ENCODE measurements around the gene CIAO2B. TPM values are rescaled to one million over a fixed set of nuclear protein-coding genes. Genes with fewer than 3 reads are reported as not detected.

The CIAO2B gene
- polyA plus RNA-seq, 1 donor from 2014 or later: 339 TPM

DNA sequence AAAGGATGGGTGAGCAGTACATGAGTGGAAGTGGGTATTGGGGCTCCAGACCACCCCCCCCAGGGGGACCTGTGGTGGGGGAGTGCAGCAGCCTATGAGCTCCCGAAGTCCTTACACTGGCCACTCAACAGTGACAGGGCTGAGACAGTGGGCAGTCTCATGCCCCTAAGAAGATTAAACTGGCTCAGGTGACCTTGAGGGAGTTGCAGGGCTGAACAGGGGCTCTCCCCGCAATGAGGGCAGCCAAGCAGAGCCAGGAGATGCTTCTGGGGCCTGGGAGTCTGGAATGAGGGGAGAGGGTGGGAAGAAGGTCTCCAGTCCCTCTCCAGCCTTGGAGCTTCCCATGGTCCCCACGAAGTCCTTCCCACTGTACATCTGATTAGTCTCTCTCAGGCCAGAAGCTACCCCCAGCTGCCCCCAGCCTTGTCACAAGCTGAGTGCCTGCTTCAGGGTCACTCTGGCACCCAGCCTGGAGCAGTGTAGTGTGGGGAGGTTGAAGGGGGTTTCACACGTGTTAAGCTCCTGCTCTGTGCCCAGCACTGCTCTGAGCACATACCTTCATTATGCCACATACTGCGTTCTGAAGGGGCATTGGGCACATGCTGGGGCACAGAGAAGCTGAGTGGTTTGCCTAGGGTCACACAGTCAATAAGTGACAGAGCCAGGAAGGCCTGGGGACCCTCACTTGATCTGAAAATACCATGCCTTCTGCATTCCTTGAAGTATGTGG lies 14.5 kb downstream of the CIAO2B start:
- H3F3A ChIP-seq (ENCODE audit: insufficient read depth, low read length, poor library complexity, severe bottlenecking): no peaks in the 10 kb centered on the region
- no peak overlapping the region for H3K27ac ChIP-seq (ENCODE audit: low read length)
- H3K27me3 ChIP-seq (ENCODE audit: insufficient read depth, low read depth, low read length): peaks cover 19% of the 10 kb centered on the region

DNA sequence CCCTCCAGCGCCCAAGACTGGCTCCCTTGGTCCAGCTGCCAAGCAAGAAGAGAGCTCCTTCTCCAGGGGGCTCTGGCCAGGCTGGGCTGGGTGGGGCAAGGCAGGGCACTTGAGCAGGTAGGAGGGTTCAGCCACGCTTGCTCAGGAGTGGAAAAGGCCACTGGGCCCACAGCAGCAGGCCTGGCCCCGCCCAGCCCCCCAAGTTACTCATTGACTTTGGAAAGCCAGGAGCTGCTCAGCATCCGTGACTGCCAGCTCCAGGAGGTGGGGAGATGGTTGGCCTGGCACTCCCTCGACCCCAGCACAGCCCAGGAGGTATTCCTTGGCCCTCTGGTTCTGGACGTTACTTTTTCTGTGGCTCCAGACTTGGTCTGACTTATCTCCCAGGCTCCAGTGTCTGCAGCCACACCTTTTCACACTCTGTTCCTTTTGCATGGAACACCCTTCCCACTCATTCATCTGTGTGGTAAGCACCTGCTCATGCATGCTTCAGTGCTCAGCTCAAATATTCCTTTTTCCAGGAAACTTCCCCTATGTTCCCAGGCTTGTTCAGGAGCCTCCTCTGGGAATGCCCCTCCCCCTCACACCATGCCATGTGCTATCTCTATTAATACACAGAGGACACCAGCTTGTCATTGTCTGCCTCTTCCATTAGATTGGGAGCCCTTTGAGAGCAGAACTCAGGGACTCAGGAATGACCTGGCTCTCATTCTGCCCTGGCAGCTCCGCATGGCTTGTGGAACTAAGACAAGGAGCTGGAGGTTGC lies 15.2 kb downstream of the CIAO2B start, which contains the start of gene CDH16:
TSS of gene CDH16 (minus strand) at position 83 of the 766 bp plus-strand sequence. CDS start 820 bp downstream, outside the sequence.
- H3K4me2 ChIP-seq (ENCODE audit: low read length): no peak within 1 kb of the TSS
- no peaks in the 10 kb centered on the region for H3K36me3 ChIP-seq (ENCODE audit: insufficient read depth, low read length)
- TF ChIP-seq RAD21 (conservative IDR thresholded peaks at IDR 0.05): no peak
- no peak for TF ChIP-seq MXI1 (conservative IDR thresholded peaks at IDR 0.05; ENCODE audit: poor library complexity, severe bottlenecking)
- TF ChIP-seq EP300 (conservative IDR thresholded peaks at IDR 0.05; ENCODE audit: poor library complexity, severe bottlenecking): no peak
- no peak for TF ChIP-seq SMC3 (conservative IDR thresholded peaks at IDR 0.05; ENCODE audit: poor library complexity)
- TF ChIP-seq, protein P1, sequence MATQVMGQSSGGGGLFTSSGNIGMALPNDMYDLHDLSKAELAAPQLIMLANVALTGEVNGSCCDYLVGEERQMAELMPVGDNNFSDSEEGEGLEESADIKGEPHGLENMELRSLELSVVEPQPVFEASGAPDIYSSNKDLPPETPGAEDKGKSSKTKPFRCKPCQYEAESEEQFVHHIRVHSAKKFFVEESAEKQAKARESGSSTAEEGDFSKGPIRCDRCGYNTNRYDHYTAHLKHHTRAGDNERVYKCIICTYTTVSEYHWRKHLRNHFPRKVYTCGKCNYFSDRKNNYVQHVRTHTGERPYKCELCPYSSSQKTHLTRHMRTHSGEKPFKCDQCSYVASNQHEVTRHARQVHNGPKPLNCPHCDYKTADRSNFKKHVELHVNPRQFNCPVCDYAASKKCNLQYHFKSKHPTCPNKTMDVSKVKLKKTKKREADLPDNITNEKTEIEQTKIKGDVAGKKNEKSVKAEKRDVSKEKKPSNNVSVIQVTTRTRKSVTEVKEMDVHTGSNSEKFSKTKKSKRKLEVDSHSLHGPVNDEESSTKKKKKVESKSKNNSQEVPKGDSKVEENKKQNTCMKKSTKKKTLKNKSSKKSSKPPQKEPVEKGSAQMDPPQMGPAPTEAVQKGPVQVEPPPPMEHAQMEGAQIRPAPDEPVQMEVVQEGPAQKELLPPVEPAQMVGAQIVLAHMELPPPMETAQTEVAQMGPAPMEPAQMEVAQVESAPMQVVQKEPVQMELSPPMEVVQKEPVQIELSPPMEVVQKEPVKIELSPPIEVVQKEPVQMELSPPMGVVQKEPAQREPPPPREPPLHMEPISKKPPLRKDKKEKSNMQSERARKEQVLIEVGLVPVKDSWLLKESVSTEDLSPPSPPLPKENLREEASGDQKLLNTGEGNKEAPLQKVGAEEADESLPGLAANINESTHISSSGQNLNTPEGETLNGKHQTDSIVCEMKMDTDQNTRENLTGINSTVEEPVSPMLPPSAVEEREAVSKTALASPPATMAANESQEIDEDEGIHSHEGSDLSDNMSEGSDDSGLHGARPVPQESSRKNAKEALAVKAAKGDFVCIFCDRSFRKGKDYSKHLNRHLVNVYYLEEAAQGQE (IDR thresholded peaks at IDR 0.05; ENCODE audit: borderline replicate concordance): no peak
- no peak for TF ChIP-seq TAF1 (IDR thresholded peaks at IDR 0.05; ENCODE audit: low read depth)
- TF ChIP-seq, protein P2, sequence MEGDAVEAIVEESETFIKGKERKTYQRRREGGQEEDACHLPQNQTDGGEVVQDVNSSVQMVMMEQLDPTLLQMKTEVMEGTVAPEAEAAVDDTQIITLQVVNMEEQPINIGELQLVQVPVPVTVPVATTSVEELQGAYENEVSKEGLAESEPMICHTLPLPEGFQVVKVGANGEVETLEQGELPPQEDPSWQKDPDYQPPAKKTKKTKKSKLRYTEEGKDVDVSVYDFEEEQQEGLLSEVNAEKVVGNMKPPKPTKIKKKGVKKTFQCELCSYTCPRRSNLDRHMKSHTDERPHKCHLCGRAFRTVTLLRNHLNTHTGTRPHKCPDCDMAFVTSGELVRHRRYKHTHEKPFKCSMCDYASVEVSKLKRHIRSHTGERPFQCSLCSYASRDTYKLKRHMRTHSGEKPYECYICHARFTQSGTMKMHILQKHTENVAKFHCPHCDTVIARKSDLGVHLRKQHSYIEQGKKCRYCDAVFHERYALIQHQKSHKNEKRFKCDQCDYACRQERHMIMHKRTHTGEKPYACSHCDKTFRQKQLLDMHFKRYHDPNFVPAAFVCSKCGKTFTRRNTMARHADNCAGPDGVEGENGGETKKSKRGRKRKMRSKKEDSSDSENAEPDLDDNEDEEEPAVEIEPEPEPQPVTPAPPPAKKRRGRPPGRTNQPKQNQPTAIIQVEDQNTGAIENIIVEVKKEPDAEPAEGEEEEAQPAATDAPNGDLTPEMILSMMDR (IDR thresholded peaks at IDR 0.05; ENCODE audit: poor library complexity, severe bottlenecking): no peak
- TF ChIP-seq EZH2 (IDR thresholded peaks at IDR 0.05; ENCODE audit: borderline replicate concordance, insufficient read depth, low read length, poor library complexity, severe bottlenecking): no peak
- no peak for TF ChIP-seq POLR2AphosphoS5 (IDR thresholded peaks at IDR 0.05)
- H3K27ac ChIP-seq (ENCODE audit: low read length): no peak within 1 kb of the TSS
- H3K9ac ChIP-seq (ENCODE audit: low read length): no peak within 1 kb of the TSS
- H3K27me3 ChIP-seq (ENCODE audit: insufficient read depth, low read depth, low read length): peaks cover 12% of the 10 kb centered on the region
- H3F3A ChIP-seq (ENCODE audit: insufficient read depth, low read length, poor library complexity, severe bottlenecking): no peaks in the 10 kb centered on the region
- H2AFZ ChIP-seq (ENCODE audit: low read depth, low read length): no peak within 1 kb of the TSS
- H3K9me3 ChIP-seq (ENCODE audit: low read length): no peaks in the 10 kb centered on the region
- H3K9me2 ChIP-seq (ENCODE audit: insufficient read depth, low read length): no peaks in the 10 kb centered on the region
- H3K79me2 ChIP-seq (replicated peaks; ENCODE audit: insufficient read depth, low read length): no peaks in the 10 kb centered on the region
- no peaks in the 10 kb centered on the region for H4K20me1 ChIP-seq (ENCODE audit: insufficient read depth)
- H3K4me3 ChIP-seq (ENCODE audit: low read length): no peak within 1 kb of the TSS

More for the DNA sequence above, 14.5 kb downstream of the CIAO2B start:
- Histone ChIP-seq H2AFZ (ENCODE audit: low read depth, low read length) (no peak overlapping the region), H3K9ac (ENCODE audit: low read length) (no peak overlapping the region), H3K79me2 (replicated peaks; ENCODE audit: insufficient read depth, low read length) (no peaks in the 10 kb centered on the region), H3K9me2 (ENCODE audit: insufficient read depth, low read length) (no peaks in the 10 kb centered on the region), H3K4me2 (ENCODE audit: low read length) (no peak overlapping the region), H3K9me3 (ENCODE audit: low read length) (no peaks in the 10 kb centered on the region), H3K4me3 (ENCODE audit: low read length) (no peak overlapping the region), H4K20me1 (ENCODE audit: insufficient read depth) (no peaks in the 10 kb centered on the region), H3K36me3 (ENCODE audit: insufficient read depth, low read length) (no peaks in the 10 kb centered on the region)
- TF ChIP-seq RAD21 (conservative IDR thresholded peaks at IDR 0.05) (no peak), SMC3 (conservative IDR thresholded peaks at IDR 0.05; ENCODE audit: poor library complexity) (no peak), POLR2AphosphoS5 (IDR thresholded peaks at IDR 0.05) (no peak), TAF1 (IDR thresholded peaks at IDR 0.05; ENCODE audit: low read depth) (no peak), MXI1 (conservative IDR thresholded peaks at IDR 0.05; ENCODE audit: poor library complexity, severe bottlenecking) (no peak)
- TF ChIP-seq, protein P2 (IDR thresholded peaks at IDR 0.05; ENCODE audit: poor library complexity, severe bottlenecking): no peak
- TF ChIP-seq, protein P1 (IDR thresholded peaks at IDR 0.05; ENCODE audit: borderline replicate concordance): no peak
